Hematopoietic multipotent progenitor cell treated with erythropoietin and hydrocortisone succinate and interleukin-3 and kit ligand, for 4 days (in vitro differentiated cells): ENCODE measurements around the gene PTGER1.
"Not testable (repeated sequence)": the region's sequence is repeated elsewhere in the genome, so short reads cannot be mapped to it uniquely, and the experiment has no call there.

Experiments used
- DNase-seq: peaks from one replicate; pipeline ENCODE4 v3.0.0-alpha.2; 2015

Gene PTGER1, protein sequence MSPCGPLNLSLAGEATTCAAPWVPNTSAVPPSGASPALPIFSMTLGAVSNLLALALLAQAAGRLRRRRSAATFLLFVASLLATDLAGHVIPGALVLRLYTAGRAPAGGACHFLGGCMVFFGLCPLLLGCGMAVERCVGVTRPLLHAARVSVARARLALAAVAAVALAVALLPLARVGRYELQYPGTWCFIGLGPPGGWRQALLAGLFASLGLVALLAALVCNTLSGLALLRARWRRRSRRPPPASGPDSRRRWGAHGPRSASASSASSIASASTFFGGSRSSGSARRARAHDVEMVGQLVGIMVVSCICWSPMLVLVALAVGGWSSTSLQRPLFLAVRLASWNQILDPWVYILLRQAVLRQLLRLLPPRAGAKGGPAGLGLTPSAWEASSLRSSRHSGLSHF

DNA sequence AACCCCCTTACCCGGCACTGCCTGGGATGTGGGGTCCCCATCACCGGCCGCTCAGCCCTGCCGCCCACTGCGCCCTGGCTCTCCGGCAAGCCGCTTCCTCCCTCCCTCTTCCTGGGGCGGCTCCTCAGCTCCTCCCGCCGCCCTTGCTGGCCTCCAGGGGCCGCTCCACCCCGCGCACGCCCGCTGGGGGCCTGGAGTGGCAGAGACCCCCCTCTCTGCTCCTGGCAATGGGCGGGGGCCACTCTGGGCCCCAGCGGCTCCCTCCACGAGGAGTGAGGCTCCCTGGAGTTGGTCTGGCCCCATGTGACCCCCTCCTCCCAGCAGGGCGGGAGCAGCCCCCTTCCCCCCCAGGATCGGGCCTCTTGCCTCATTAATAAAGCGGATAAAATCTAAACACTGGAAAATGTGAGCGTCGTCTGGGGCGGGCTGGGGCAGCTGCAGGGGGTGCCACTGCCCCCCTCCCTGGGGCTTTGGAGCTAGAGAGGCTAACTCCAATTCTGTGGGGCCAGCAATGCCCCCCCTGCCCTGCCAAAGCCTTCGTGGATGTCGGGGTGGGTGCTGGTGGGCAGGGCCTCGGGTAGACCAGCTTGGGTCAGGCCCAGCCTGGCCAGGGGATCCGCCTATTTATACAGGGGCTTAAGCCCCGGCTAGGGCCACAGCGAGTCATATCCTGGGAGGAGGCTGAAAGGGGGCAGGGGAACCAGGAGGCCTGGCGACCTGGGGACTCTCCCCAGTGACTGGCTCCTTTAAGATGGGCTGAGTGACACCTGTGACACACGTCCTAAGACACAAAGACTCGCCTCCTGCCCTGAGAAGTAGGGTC is at the start of gene PTGER1:
PTGER1 (minus strand) TSS at position 104 of the 823 bp plus-strand sequence. CDS start 1,034 bp downstream, outside the sequence.
- peak; percentile 72 for DNase-seq

DNA sequence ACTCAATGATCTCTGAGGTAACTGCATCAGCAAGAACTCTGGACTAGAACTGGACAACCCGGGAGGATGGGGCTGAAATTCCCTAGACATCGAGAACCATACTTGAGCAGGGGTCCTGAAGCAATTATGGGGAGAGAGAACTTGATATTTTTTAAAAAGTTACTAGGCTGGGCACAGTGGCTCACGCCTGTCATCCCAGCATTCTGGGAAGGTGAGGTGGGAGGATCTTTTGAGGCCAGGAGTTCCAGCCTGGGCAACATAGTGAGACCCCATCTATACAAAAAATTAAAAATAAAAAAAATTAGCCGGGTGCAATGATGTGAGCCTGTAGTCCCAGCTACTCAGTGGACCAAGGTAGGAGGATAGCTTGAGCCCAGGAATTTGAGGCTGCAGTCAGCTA is 45.4 kb upstream of the PTGER1 start:
- no peak for DNase-seq

DNA sequence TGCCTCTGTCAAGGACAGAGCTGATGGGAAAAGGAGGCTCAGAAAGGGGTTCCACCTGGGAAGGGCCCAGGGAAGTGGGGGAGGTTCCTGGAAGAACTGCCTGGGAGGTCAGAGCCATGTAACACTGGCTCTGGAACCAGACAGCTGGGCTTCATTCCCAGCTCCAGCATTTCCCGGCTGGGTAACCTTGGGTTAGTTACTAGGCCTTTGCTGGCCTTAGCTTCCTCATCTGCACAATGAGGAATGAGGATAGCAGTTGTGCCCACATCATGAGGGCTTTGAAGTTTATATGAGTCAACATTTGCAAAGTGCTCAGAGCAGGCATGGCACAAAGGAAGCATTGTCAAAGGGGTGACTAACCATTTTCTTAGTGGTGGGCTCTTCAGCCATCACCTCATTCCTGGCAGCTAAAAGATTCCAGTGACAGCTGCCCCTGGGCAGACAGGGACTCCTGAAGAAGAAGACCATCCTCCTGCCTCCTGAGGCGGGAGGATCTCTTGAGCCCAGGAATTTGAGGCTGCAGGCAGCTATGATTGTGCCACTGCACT is 44.8 kb upstream of the PTGER1 start:
- no peak for DNase-seq

DNA sequence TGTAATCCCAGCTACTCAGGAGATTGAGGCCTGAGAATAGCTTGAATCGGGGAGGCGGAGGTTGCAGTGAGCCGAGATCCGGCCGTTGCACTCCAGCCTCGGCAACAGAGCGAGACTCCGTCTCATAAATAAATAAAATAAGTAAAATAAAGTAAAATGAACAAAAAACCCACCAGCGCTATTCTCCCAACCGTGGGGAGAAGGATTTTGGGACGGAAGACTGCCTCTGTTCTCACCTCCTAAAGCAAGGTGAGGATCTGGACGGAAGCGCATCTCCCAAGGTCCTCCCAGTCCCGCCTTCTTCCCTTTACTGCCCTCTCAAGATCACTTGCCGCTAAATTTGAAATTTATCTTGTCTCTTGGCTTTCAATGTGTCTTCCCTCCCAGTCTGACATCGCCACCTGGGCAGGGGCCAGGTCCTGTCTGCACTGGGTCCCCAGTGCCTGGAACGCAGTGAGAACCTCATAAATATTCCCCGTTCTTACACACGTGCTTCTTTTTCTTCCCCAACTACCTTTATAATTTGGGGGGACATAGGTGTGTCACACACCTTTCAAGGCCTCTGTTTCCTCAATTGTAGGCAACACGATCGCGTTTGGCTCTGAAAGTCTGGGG is 44.2 kb upstream of the PTGER1 start:
- no peak for DNase-seq

DNA sequence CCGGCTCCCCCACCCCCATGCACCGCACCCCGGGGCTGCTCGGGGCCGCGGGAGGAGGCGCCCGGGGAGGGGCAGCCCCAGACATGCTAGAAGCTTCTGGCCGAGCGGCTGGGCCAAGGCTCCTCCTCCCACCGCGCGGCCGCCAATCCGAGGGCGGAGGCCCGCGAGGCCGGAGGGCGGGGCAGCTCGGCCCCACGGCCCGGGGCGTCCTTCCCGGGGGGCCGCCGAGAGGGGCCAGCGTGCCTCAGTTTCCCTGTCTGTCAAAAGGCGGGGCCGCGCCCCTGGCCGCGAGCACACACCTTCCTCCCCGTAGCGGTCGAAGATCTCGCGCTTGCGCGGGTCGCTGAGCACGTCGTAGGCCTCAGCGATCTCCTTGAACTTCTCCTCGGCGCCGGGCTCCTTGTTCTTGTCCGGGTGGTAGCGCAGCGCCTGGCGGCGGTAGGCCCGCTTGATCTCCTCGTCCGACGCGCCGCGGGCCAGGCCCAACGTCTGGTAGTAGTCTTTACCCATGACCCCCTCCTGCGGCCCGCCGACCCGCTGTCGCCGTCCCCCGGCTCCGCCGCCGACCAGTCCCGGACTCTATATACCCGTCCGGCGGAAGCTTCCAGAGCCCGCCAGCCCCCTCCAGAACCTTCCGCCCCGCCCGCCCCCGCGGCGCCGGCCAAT is 42.8 kb upstream of the PTGER1 start, which contains the start of gene DNAJB1:
DNAJB1 (minus strand) TSS at position 558 of the 666 bp plus-strand sequence; CDS start at position 510, 48 bp downstream.
- DNase-seq: peak; percentile 88

DNA sequence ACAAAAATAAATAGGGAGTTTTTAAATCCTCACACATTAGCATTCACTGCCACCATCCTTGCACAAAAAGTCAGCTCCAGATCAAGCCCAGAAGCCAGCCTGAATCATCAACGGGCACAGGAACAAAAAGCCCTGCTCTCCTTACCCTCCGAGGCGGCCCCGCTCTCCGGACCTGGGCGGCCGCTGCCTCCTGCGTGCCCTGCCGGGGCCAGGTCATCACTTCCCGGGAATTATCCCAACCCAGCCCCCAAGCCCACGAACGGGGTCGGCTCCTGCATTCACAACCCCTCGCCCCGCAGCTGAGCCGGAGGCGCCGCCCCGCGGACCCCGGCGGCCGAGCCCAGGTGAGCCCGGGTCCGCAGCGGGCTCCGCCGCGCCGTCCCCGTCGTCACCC is 42.3 kb upstream of the PTGER1 start:
- no peak for DNase-seq

DNA sequence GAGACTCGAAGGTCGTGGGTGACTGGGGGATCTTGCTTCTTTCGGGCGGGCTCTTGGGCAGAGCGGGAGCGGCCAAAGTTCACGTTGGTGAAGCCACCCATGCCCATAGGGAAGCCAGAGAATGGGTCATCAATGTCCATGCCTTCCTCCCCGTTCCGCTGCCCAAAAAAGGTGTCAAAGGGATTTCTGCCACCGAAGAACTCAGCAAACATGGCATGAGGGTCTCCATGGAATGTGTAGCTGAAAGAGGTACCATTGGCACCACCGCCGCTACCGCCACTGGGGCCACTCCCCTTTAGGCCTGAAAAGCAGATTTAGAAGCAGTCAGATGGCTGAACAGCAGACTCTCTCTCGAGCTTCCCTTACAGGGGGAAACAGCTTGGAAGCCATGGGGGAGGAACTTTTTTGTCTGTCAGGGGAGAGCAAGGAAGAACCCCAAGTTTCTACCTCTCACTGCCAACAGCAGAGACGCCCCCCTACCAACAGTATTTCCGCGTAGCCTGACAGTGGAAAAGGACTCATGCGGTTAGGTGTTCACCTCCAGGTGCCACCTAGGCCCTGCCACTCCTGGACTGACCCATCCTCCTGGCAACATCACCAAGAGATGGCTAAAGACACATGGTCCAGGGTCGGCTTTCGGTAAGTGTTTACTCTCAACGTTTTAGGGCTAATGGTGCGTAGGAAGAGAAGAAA is 41.7 kb upstream of the PTGER1 start:
- DNase-seq: no peak

DNA sequence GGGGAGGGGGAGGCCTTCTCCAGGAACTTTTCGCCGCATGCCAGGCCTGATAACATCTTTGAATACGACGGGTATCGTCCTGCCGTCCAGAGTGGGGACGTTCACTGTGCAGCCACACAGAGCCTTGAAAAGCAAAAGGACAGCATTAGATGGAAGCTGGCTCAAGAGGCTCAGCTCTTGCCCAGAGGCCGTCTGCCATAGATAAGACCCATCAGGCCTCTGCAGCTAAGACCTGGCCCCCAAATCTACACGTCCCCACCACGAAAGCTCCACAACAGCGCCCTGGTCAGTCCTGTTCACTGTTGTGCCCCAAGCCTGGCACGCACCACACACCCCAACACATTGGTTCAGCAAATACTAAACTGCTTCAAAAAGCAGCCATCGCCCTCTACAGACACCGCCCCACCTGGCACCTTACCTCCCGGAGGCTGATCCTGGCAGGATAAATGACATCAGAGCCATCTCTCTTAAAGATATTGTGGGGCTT is 40.9 kb upstream of the PTGER1 start:
- DNase-seq: no peak

DNA sequence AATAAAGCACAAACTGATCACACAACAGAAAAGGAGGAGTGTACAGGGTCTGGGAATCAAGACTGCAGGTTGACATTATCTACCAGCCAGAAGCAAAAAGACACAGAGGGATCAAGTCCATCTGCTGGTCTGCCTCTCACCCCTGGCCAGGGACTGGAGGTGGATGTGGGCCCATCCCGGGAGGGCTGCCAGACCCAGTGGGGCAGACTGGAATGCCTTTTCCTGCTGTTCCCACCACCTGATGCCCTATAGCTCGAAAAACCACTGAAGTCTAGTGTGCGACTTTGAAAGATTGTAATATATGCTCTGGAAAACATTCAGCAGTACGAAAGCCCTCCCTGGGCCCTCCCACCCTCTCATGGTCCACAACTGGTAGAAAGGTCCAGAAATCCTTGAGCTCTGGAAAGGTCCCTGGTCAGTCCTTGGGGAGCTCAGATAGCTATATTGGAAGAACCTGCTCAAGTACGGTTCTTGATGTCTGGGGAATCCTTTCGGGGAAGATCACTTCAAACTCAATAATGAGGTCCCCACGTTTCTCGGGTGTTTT is 40.4 kb upstream of the PTGER1 start:
- DNase-seq: no peak

DNA sequence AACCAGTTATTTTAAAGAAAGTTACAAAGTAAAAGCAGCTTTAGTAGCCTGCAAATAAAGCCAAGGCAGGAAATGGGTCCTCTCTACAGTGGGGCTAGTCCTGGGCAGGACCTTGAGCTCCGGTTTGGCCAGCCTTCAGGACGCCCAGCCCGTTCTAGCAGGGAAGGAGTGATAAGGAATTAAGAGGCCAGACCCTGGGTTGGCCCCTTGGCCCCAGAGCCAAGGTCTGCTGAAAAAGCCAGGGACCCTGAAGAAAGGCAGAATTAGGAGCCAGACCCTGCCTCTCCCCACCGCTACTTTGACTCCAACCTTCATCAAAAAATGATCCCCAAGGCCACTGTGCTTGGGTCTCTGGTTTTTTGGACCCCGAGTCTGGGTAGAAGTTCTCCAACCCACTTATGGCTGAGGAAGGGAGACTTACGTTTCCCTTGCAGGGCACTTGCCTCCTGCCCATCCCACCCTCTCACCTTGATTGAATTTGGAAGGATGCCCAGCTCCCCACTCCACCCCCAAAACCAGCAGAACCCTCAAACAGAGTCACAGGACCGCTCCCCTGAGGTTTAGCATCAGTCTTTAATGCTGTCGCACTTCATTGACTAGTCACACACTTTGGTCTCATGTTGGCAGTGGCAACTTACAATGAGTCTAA is 39.2 kb upstream of the PTGER1 start:
- no peak for DNase-seq

DNA sequence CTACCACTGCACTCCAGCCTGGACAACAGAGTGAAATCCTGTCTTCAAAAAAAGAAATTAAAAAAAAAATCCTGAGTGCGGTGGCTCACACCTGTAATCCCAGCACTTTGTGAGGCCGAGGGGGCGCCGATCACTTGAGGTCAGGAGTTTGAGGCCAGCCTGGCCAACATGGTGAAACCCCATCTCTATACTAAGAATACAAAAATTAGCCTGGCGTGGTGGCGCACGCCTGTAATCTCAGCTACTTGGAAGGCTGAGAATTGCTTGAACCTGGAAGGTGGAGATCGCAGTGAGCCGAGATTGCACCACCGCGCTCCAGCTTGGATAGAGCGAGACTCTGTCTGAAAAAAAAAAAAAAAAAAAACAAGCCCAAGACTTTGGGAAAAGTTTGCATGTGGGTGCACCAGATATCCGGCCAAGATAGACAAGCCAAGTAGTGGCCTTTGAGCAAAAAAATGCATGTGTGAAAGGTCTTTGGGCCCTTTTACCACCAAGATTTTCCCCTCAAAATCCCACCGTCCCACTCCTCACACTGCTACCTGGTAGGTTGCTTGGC is 37.3 kb upstream of the PTGER1 start:
- DNase-seq: no peak

DNA sequence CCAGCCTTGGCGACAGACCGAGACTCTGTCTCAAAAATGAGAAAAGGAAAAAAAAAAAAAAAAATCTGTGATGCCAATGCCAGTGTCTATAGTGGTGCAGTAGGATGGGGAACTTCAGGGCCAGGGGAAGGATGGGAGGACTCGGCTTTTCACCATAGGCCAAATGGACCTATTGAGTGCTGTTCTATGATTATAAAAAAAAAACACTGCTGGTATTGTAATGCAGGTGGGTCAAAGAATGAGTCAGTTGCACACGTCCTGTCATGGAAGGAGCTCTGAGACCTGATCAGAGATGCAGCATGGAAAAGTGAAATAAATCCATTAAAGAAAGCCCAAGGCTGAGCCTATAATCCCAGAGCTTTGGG is 36.1 kb upstream of the PTGER1 start:
- DNase-seq: no peak

DNA sequence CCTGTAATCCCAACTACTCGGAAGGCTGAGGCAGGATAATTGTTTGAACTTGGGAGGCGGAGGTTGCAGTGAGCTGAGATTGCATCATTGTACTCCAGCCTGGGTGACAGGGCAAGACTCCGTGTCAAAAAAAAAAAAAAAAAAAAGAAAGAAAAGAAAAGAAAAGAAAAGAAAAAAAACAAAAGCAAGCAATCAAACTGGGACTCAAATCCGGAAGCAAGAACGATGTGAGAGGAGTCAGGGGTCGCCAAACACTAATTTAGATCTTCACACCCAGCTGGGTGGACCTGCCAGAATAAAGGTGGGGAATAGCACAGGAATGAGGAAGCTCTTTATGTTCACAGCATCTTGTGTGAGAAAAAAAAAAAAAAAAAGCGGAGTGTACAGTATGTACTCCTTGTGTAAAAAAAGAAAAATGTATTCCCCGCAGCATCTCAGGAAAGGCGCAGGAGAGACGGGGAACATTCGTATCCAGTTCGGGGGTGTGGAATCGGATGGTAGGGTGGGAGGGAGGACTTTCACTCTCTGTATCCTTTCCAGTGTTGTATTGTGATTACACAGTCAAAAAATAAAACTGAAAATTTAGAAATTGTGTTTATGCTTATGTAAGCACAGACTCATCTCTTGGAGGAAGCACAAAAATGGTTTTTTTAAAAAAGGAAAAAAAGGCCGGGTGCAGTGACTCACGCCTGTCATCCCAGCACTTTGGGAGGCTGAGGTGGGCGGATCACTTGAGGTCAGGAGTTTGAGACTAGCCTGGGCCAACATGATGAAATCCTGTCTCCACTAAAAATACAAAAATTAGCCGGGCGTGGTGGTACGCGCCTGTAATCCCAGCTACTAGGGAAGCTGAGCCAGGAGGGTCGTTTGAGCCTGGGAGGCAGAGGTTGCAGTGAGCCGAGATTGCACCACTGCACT is 35.4 kb upstream of the PTGER1 start:
- DNase-seq: no peak

DNA sequence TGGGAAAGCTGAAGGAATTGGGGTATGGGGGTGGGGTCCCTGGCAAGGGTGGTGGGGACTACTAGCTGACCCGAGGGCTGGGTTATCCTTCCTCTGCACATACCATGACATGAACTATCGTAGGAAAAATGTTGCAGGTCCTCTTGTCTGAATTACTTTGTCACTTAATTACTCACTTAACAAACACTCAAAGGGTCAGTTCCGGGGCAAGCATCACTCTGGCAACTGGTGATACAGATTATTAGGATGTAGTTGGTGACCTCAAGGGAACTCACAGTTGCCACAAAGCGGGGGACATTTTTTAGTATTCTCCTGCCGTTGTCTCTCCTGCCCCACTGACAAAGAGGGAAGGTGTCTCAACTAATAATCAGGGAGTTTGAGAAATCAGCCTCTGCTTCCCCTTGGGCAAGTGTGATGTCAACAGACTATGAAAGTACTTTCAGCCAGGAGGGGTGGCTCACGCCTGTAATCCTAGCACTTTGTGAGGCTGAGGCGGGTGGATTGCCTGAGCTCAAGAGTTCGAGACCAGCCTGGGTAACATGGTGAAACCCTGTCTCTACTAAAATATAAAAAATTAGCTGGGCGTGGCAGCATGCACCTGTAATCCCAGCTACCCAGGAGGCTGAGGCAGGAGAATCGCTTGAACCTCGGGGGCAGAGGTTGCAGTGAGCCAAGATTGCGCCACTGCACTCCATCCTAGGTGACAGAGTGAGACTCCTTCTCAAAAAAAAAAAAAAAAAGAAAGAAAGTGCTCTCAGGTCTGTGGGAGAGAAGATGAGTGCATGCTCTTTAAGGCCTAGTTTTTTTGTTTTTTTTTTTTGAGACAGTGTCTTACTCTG is 32.8 kb upstream of the PTGER1 start:
- no peak for DNase-seq

DNA sequence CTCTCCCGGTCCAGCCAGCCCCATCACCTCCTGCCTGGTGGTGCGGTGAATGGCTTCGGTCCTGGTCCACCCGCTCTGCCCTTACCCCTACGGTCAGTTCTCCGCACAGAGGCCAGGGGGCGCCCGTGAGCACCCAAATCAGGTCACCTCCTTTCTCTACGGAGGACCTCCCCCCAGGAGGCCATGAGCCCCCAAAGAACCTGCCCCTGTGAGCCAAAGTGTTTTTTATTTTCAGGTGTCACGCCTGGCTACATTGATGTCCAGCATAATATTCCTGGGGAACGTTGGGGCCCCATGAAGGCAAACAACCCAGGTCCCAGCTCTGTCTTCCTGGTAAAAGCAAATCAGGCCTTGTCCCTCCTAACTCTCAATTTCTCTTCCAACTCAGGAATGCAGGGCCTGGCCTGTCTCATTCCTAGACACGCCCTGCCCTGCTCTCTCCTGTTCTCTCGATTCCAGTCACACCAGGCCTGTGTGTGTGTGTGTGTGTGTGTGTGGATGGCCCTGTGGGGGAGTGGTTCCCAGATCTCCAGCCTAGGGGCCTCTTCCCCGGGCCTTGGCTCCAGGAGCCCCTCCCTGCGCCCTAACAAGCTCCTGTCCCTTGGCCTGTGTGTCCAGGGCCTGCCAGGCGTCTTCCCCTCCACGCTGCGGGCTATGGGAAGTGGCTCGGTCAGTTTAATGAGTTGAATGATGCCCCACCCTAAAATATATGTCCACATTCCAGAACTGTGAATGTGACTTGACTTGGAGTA is 30.5 kb upstream of the PTGER1 start:
- peak; percentile 80 for DNase-seq

DNA sequence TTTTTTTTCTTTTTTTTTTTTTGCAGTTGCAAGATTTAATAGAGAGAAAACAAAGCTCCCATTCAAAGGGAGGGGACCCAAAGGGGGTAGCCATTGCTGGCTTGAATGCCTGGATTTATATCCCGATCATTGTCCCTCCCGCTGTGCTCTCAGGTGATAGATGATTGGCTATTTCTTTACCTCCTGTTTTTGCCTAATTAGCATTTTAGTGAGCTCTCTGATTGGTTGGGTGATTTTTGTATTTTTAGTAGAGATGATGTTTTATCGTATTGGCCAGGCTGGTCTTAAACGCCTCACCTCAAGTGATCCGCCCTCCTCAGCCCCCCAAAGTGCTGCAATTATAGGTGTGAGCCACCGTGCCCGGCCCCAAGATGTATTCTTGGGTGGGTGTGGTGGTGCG is 29.4 kb upstream of the PTGER1 start:
- not testable (repeated sequence) for DNase-seq

DNA sequence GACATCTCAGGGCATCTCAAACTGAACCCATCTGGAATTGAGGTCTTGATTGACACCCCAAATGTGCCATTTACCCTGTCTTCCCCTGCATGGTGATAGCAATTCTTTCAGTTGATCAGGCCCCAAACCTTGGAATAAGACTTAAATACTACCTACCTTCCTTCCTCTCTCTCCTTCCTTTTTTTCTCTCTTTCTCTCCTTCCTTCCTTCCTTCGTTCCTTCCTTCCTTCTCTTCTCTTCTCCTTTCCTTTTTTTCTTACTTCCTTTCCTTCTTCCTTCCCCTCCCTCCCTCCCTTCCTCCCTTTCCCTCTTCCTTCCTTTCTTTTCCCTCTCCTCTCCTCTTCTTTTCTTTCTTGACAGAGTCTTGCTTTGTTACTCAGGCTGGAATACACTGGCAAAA is 28.1 kb upstream of the PTGER1 start:
- no peak for DNase-seq
